ENCODE results near the gene WDR7. TPM values are rescaled to one million over a fixed set of nuclear protein-coding genes. Genes with fewer than 3 reads are reported as not detected.

The WDR7 gene
- total RNA-seq, 2 donors from 2014 or later = 47.0 to 62.2 TPM

DNA sequence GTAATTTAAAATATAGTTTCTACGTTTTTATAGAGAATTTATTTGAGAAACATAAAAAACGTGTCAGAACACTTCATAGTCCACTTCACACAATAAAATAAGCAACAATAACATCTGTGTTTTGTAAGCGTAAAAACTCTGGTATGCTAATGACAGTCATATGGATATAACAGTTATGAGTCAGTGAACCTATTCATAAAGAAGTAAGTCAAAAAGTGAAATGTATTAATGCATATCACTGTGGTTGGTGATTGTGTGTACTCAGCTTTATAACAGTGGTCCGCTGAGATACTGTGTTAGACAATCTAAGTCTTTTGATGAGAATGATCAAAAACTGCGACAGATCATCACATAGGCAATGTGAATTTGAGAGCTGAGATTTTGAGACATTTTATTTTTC is 153.2 kb downstream of the WDR7 start:
- Mint-ChIP-seq H3K36me3 (ENCODE audit: low read depth) (peaks cover 2% of the 10 kb centered on the region), H3K27ac (no peak overlapping the region), H3K4me1 (peaks cover 2% of the 10 kb centered on the region)

DNA sequence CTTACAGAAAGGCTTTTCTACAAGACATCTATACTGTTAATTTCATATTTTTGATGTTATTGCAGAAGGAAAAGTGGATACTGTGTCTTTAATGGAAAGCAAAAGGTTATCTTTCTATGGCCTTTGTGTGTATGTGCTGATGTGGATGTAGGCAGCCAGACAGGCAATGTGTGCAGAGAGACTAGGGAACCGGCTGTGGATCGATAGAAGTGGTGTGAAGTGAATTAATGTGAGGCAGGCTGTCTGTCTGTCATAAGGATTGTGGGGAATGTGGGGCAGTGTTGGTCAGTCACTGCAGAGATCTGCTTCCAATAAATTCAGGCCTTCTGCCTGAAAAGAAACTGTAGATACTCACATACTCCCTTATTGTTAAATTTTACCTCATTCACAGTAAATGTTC is 156.7 kb downstream of the WDR7 start:
- DNase-seq (no peak), ATAC-seq (no peak)
- peaks cover 4% of the 10 kb centered on the region for H3K4me1 Mint-ChIP-seq
- H3K36me3 Mint-ChIP-seq (ENCODE audit: low read depth) = peaks cover 2% of the 10 kb centered on the region
- no peak overlapping the region for H3K4me3 Mint-ChIP-seq
- no peak overlapping the region for H3K27ac Mint-ChIP-seq
- H3K9me3 ChIP-seq (ENCODE audit: control insufficient read depth, low read length, poor library complexity, severe bottlenecking) = no peaks in the 10 kb centered on the region
- H3K27me3 Mint-ChIP-seq = no peaks in the 10 kb centered on the region

More for the DNA sequence above, 153.2 kb downstream of the WDR7 start:
- ATAC-seq (no peak), DNase-seq (no peak)
- Mint-ChIP-seq H3K27me3 (no peaks in the 10 kb centered on the region), H3K4me3 (no peak overlapping the region)
- H3K9me3 ChIP-seq (ENCODE audit: control insufficient read depth, low read length, poor library complexity, severe bottlenecking) = no peaks in the 10 kb centered on the region

DNA sequence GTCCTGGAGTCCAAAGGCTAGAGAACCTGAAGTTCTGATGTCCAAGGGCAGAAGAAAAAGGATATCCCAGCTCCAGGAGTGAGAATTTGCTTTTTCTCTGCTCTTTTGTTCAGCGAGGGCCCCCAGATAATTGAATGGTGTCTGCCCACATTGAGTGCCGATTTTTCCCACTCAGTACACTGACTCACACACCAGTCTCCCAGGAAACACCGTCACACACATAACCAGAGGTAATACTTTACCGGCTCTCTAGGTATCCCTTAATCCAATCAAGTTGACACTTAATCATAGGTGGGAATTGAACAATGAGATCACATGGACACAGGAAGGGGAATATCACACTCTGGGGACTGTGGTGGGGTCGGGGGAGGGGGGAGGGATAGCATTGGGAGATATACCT is 161.5 kb downstream of the WDR7 start:
- Mint-ChIP-seq H3K4me1 (peaks cover 4% of the 10 kb centered on the region), H3K36me3 (ENCODE audit: low read depth) (peaks cover 2% of the 10 kb centered on the region), H3K4me3 (no peak overlapping the region), H3K27me3 (no peaks in the 10 kb centered on the region), H3K27ac (no peak overlapping the region)
- ATAC-seq (no peak), DNase-seq (no peak)
- H3K9me3 ChIP-seq (ENCODE audit: control insufficient read depth, low read length, poor library complexity, severe bottlenecking) = no peaks in the 10 kb centered on the region

DNA sequence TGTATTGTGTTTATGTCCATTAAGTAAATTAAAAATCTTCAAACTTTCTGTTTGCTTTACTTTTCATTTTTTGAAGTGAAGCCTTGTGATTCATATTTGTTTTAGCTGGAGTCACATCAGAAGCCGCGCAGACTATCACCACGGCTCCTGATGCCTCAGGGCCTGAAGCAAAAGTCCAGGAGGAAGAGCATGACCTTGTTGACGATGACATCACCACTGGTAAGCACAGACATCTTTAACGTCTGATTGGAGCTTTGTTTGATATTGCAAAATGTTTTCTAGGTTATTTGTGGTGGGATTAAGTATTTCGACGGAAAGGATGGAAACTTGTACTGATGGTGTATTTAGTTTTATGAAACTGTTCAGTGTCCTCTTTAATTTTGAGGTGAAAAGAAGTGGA is 164.8 kb downstream of the WDR7 start:
- Mint-ChIP-seq H3K27ac (no peak overlapping the region), H3K4me3 (no peak overlapping the region), H3K4me1 (peaks cover 2% of the 10 kb centered on the region), H3K27me3 (no peaks in the 10 kb centered on the region), H3K36me3 (ENCODE audit: low read depth) (no peaks in the 10 kb centered on the region)
- ATAC-seq = no peak
- no peak for DNase-seq
- H3K9me3 ChIP-seq (ENCODE audit: control insufficient read depth, low read length, poor library complexity, severe bottlenecking) = no peaks in the 10 kb centered on the region

DNA sequence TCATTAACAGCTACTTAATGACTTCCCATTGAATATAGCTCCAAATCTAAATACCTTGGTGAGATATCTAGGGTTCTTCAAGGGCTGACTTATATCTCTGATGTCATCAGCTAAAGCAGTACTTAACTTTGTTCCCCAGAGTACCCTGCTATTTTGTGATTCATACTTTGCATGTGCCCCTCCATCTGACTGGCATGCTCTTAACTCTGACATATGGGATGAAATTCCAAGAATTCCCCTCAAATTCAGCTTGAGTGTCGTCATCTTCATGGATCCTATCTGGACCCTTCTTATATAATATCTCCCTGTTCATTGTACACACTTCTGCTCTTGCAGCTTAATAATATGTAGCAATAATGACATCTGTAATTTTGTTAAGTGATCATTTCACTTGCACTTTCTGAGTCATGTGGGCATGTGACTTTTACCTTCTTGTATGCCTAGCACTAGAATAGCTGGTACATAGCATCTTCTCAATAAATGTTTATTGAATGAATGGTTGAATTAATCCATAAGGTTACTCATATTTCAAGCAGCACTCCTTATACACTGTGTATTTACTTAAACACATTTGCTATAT is 172.9 kb downstream of the WDR7 start:
- DNase-seq = no peak
- H3K9me3 ChIP-seq (ENCODE audit: control insufficient read depth, low read length, poor library complexity, severe bottlenecking) = no peaks in the 10 kb centered on the region
- no peak overlapping the region for H3K27ac Mint-ChIP-seq
- ATAC-seq = no peak
- no peak overlapping the region for H3K4me3 Mint-ChIP-seq
- no peaks in the 10 kb centered on the region for H3K27me3 Mint-ChIP-seq
- no peaks in the 10 kb centered on the region for H3K36me3 Mint-ChIP-seq (ENCODE audit: low read depth)
- peaks cover 6% of the 10 kb centered on the region for H3K4me1 Mint-ChIP-seq

GRCh38 chr18:56825321-56825720 is 174.2 kb downstream of the WDR7 start:
- no peaks in the 10 kb centered on the region for H3K9me3 ChIP-seq (ENCODE audit: control insufficient read depth, low read length, poor library complexity, severe bottlenecking)
- no peak overlapping the region for H3K27ac Mint-ChIP-seq
- no peaks in the 10 kb centered on the region for H3K27me3 Mint-ChIP-seq
- H3K4me3 Mint-ChIP-seq = no peak overlapping the region
- peaks cover 6% of the 10 kb centered on the region for H3K4me1 Mint-ChIP-seq
- ATAC-seq = no peak
- H3K36me3 Mint-ChIP-seq (ENCODE audit: low read depth) = no peaks in the 10 kb centered on the region
- no peak for DNase-seq

DNA sequence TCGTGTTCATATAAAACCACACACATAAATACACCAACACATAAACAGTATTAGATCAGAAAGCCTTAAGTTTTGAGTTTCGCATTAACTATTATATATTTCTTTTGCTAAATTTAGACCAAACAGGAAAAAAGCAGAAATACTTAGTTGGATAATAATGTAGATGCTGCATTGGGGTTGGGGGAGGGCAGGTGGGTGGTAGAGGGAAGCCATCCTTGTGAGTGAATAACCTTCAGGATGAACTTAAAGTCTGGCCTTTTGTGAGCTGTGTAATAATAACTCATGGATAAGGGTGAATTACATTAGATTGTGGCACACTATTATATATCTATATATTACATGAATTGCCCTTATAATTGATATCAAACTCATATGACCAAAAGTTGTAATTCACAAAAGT is 174.7 kb downstream of the WDR7 start:
- H3K36me3 Mint-ChIP-seq (ENCODE audit: low read depth) = peaks cover under 1% of the 10 kb centered on the region
- DNase-seq (no peak), ATAC-seq (no peak)
- H3K9me3 ChIP-seq (ENCODE audit: control insufficient read depth, low read length, poor library complexity, severe bottlenecking) = no peaks in the 10 kb centered on the region
- H3K27ac Mint-ChIP-seq = no peak overlapping the region
- H3K27me3 Mint-ChIP-seq = no peaks in the 10 kb centered on the region
- H3K4me1 Mint-ChIP-seq = peaks cover 6% of the 10 kb centered on the region
- no peak overlapping the region for H3K4me3 Mint-ChIP-seq

- Mint-ChIP-seq H3K27ac (no peak overlapping the region), H3K4me3 (no peak overlapping the region), H3K4me1 (peaks cover 9% of the 10 kb centered on the region), H3K27me3 (no peaks in the 10 kb centered on the region), H3K36me3 (ENCODE audit: low read depth) (peaks cover 17% of the 10 kb centered on the region)
- ATAC-seq (no peak), DNase-seq (no peak)
- H3K9me3 ChIP-seq (ENCODE audit: control insufficient read depth, low read length, poor library complexity, severe bottlenecking) = no peaks in the 10 kb centered on the region
Measured at GRCh38 chr18:56831988-56832387, 180.8 kb downstream of the WDR7 start.

GRCh38 chr18:56835331-56835730 is 184.2 kb downstream of the WDR7 start:
- Mint-ChIP-seq H3K27ac (no peak overlapping the region), H3K4me3 (no peak overlapping the region), H3K27me3 (no peaks in the 10 kb centered on the region), H3K4me1 (peaks cover 7% of the 10 kb centered on the region), H3K36me3 (ENCODE audit: low read depth) (peaks cover 17% of the 10 kb centered on the region)
- ATAC-seq (no peak), DNase-seq (no peak)
- no peaks in the 10 kb centered on the region for H3K9me3 ChIP-seq (ENCODE audit: control insufficient read depth, low read length, poor library complexity, severe bottlenecking)

DNA sequence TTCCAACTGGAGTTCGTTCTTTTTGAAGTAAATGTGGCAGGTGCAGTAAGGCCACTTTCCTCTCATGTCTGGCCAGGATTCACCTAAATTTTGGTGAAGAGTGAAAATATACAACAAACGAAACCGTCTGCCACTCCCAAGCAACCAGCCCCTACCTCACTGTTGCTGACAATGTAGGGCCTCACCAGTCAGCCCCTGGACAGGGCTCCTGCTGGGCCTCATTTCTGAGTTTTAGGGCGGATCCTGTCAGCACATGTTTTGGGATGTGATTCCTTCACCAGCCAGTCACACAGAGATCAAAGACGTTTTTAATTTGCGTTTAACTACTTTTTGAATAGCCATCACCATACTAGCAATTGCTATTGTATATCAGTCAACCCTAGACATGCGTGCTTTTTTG is 185.0 kb downstream of the WDR7 start:
- H3K4me1 Mint-ChIP-seq = peaks cover 6% of the 10 kb centered on the region
- DNase-seq (no peak), ATAC-seq (no peak)
- H3K36me3 Mint-ChIP-seq (ENCODE audit: low read depth) = peaks cover 14% of the 10 kb centered on the region
- H3K9me3 ChIP-seq (ENCODE audit: control insufficient read depth, low read length, poor library complexity, severe bottlenecking) = no peaks in the 10 kb centered on the region
- no peak overlapping the region for H3K27ac Mint-ChIP-seq
- no peak overlapping the region for H3K4me3 Mint-ChIP-seq
- no peaks in the 10 kb centered on the region for H3K27me3 Mint-ChIP-seq

- DNase-seq (no peak), ATAC-seq (no peak)
- no peaks in the 10 kb centered on the region for H3K9me3 ChIP-seq (ENCODE audit: control insufficient read depth, low read length, poor library complexity, severe bottlenecking)
- Mint-ChIP-seq H3K27ac (no peak overlapping the region), H3K4me3 (no peak overlapping the region), H3K36me3 (ENCODE audit: low read depth) (peaks cover 8% of the 10 kb centered on the region), H3K4me1 (peaks cover 2% of the 10 kb centered on the region), H3K27me3 (no peaks in the 10 kb centered on the region)
Measured at GRCh38 chr18:56841836-56842235, 190.7 kb downstream of the WDR7 start.

- no peak for ATAC-seq
Measured at GRCh38 chr18:56843241-56843640, 192.1 kb downstream of the WDR7 start.

DNA sequence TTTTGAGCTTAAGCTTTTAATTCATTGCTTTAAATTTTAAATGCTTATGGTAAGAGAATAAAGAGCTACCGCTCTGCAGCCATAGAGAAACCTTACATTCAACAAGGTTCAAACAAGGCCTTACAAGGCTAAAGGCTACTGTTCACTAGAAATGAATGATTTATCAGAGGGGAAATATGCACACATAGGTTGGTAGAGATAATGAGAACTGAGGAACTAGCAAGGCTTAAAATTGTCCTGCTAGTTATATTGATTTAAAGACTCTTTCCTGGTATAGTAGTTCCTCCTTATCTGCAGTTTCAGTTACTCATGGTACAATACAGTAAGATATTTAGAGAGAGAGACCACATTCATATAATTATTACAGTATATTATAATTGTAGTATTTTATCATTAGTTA is 193.4 kb downstream of the WDR7 start:
- H3K9me3 ChIP-seq (ENCODE audit: control insufficient read depth, low read length, poor library complexity, severe bottlenecking) = no peaks in the 10 kb centered on the region
- Mint-ChIP-seq H3K4me1 (peaks cover 2% of the 10 kb centered on the region), H3K27ac (no peak overlapping the region), H3K4me3 (no peak overlapping the region), H3K27me3 (no peaks in the 10 kb centered on the region), H3K36me3 (ENCODE audit: low read depth) (peaks cover 12% of the 10 kb centered on the region)
- ATAC-seq (no peak), DNase-seq (no peak)

More at GRCh38 chr18:56843241-56843640, 192.1 kb downstream of the WDR7 start:
- H3K27ac Mint-ChIP-seq = no peak overlapping the region
- no peak overlapping the region for H3K4me3 Mint-ChIP-seq
- peaks cover 8% of the 10 kb centered on the region for H3K36me3 Mint-ChIP-seq (ENCODE audit: low read depth)
- H3K9me3 ChIP-seq (ENCODE audit: control insufficient read depth, low read length, poor library complexity, severe bottlenecking) = no peaks in the 10 kb centered on the region
- H3K27me3 Mint-ChIP-seq = no peaks in the 10 kb centered on the region
- H3K4me1 Mint-ChIP-seq = peaks cover 2% of the 10 kb centered on the region
- no peak for DNase-seq

- Mint-ChIP-seq H3K27ac (no peak overlapping the region), H3K27me3 (no peaks in the 10 kb centered on the region), H3K4me3 (no peak overlapping the region), H3K4me1 (peaks cover 6% of the 10 kb centered on the region), H3K36me3 (ENCODE audit: low read depth) (peaks cover 6% of the 10 kb centered on the region)
- H3K9me3 ChIP-seq (ENCODE audit: control insufficient read depth, low read length, poor library complexity, severe bottlenecking) = no peaks in the 10 kb centered on the region
- no peak for ATAC-seq
- DNase-seq = no peak
Measured at GRCh38 chr18:56851774-56852173, 200.6 kb downstream of the WDR7 start.
